SK-N-SH (cell line): ENCODE data around the gene CDC42SE2. TPM values are rescaled to one million over a fixed set of nuclear protein-coding genes. Genes with fewer than 3 reads are reported as not detected.

Experiments
- CTCF ChIA-PET: fragments of 300-600, 350-600 bp; formaldehyde crosslinking; extraction: SDS; loops from one replicate; lab custom pipeline; 2021; lab: Yijun Ruan, JAX
- POLR2A ChIA-PET: fragments of 350-600 bp; sonication (Branson Sonifier 250); formaldehyde crosslinking; extraction: SDS; loops from one replicate; lab custom pipeline; 2020; ENCODE audit warnings: antibody characterized with exemption, inconsistent platforms; lab: Yijun Ruan, JAX
- DNase-seq: peaks from one replicate; pipeline ENCODE4 v3.0.0; 2012
- H2AFZ ChIP-seq: fragments of 200-600 bp; sonication (generic); 2 replicates; pipeline ENCODE4 v1.8.1; 2016; ENCODE audit warnings: antibody characterized with exemption, mild to moderate bottlenecking, low read depth
- H3F3A ChIP-seq: fragments of 200-600 bp; sonication (generic); replicated peaks from 2 replicates; pipeline ENCODE3; 2016; ENCODE audit warnings: antibody characterized with exemption, mild to moderate bottlenecking; ENCODE audit not compliant: insufficient read depth
- H3K27ac ChIP-seq, 2 experiments: fragments of 200-500 bp in 1 of 2; fragments of 200-600 bp in 1 of 2; sonication (Bioruptor generic) in 1 of 2; sonication (generic), shearing (Covaris generic) in 1 of 2; 2 replicates each; pipeline versions ENCODE4 v1.5.1 to v1.6.1; 2014 to 2016; ENCODE audit warnings: low read depth in 2 of 2, inconsistent platforms in 1 of 2, low read length in 1 of 2, mild to moderate bottlenecking in 1 of 2, mixed read lengths in 1 of 2
- H3K27me3 ChIP-seq: fragments of 200-600 bp; sonication (generic), shearing (Covaris generic); 2 replicates; pipeline ENCODE4 v1.6.1; 2016; ENCODE audit warnings: mixed run types; ENCODE audit not compliant: insufficient read depth
- H3K36me3 ChIP-seq, 2 experiments: fragments of 200-500 bp in 1 of 2; fragments of 200-600 bp in 1 of 2; sonication (Bioruptor generic) in 1 of 2; sonication (generic) in 1 of 2; replicated peaks in 1 of 2; 2 replicates each; pipeline versions ENCODE3 to v1.5.1; 2014 to 2016; ENCODE audit warnings: low read length in 1 of 2, mild to moderate bottlenecking in 1 of 2; ENCODE audit not compliant: insufficient read depth in 2 of 2, control insufficient read depth in 1 of 2
- H3K4me1 ChIP-seq, 2 experiments: fragments of 200-500 bp in 1 of 2; fragments of 200-600 bp in 1 of 2; sonication (Bioruptor generic) in 1 of 2; sonication (generic), shearing (Covaris generic) in 1 of 2; 2 replicates each; pipeline versions ENCODE4 v1.5.1 to v1.6.1; 2014 to 2016; ENCODE audit warnings: low read depth in 1 of 2, low read length in 1 of 2, mixed run types in 1 of 2; ENCODE audit not compliant: insufficient read depth in 2 of 2, control insufficient read depth in 1 of 2
- H3K4me2 ChIP-seq: fragments of 200-600 bp; sonication (generic), shearing (Covaris generic); 2 replicates; pipeline ENCODE4 v1.6.1; 2017; ENCODE audit warnings: mixed run types
- H3K4me3 ChIP-seq, 2 experiments: fragments of 200-500 bp in 1 of 2; fragments of 200-600 bp in 1 of 2; sonication (Bioruptor generic) in 1 of 2; sonication (generic), shearing (Covaris generic) in 1 of 2; 2 replicates each; pipeline versions ENCODE4 v1.5.1 to v1.8.1; 2014 to 2016; ENCODE audit warnings: low read depth in 2 of 2, inconsistent platforms in 1 of 2, low read length in 1 of 2, mild to moderate bottlenecking in 1 of 2, mixed read lengths in 1 of 2, moderate library complexity in 1 of 2
- H3K79me2 ChIP-seq: fragments of 200-600 bp; sonication (generic); 2 replicates; pipeline ENCODE4 v1.8.1; 2017; ENCODE audit warnings: mild to moderate bottlenecking; ENCODE audit not compliant: insufficient read depth
- H3K9ac ChIP-seq: fragments of 200-600 bp; sonication (generic); 2 replicates; pipeline ENCODE4 v1.6.1; 2017; ENCODE audit warnings: mixed run types
- H3K9me2 ChIP-seq: fragments of 200-600 bp; sonication (generic); 2 replicates; pipeline ENCODE4 v1.6.1; 2017; ENCODE audit warnings: mixed run types
- H3K9me3 ChIP-seq: fragments of 200-600 bp; sonication (generic); 2 replicates; pipeline ENCODE4 v1.6.1; 2017; ENCODE audit warnings: mixed run types, mild to moderate bottlenecking, moderate library complexity
- H4K20me1 ChIP-seq: fragments of 200-600 bp; sonication (generic); 2 replicates; pipeline ENCODE4 v1.6.1; 2017; ENCODE audit warnings: mild to moderate bottlenecking, mixed run types; ENCODE audit not compliant: insufficient read depth
- CHD2 ChIP-seq: fragments of 150-350 bp; IDR thresholded peaks from 2 replicates; pipeline ENCODE4 v1.6.1; 2018; ENCODE audit warnings: low read length; ENCODE audit not compliant: partially characterized antibody
- FOXJ3 ChIP-seq: sonication (generic); formaldehyde crosslinking; IDR thresholded peaks from 2 replicates; pipeline ENCODE4 v1.5.1; 2020; ENCODE audit warnings: mild to moderate bottlenecking, missing genetic modification reagents
- FOXM1 ChIP-seq: IDR thresholded peaks from 2 replicates; pipeline ENCODE4 v1.4.0; 2012; ENCODE audit warnings: low read depth, mild to moderate bottlenecking
- IRF3 ChIP-seq: fragments of 150-350 bp; IDR thresholded peaks from 2 replicates; pipeline ENCODE4 v1.6.1; 2016; ENCODE audit warnings: mild to moderate bottlenecking, low read depth, low read length
- JUND ChIP-seq: IDR thresholded peaks from 2 replicates; pipeline ENCODE4 v1.4.0; 2012
- MAX ChIP-seq: IDR thresholded peaks from 2 replicates; pipeline ENCODE4 v1.4.0; 2012; ENCODE audit warnings: low read depth
- MEF2A ChIP-seq: IDR thresholded peaks from 2 replicates; pipeline ENCODE4 v1.4.0; 2012; ENCODE audit warnings: low read depth, borderline replicate concordance
- MXI1 ChIP-seq: IDR thresholded peaks from 2 replicates; pipeline ENCODE4 v1.6.1; 2012; ENCODE audit warnings: mild to moderate bottlenecking, low read depth, low read length, improper control_type of control experiment
- NFIC ChIP-seq: IDR thresholded peaks from 2 replicates; pipeline ENCODE4 v1.4.0; 2012; ENCODE audit warnings: borderline replicate concordance
- NRF1 ChIP-seq: IDR thresholded peaks from 2 replicates; pipeline ENCODE4 v1.6.1; 2012; ENCODE audit warnings: low read depth, mild to moderate bottlenecking, low read length
- PBX3 ChIP-seq: IDR thresholded peaks from 2 replicates; pipeline ENCODE4; 2012
- RCOR1 ChIP-seq: fragments of 150-350 bp; IDR thresholded peaks from 2 replicates; pipeline ENCODE4 v1.6.1; 2017; ENCODE audit warnings: antibody characterized with exemption, low read length
- RXRA ChIP-seq: IDR thresholded peaks from 2 replicates; pipeline ENCODE4 v1.4.0; 2012; ENCODE audit warnings: low read depth, mild to moderate bottlenecking, borderline replicate concordance
- SIN3A ChIP-seq: IDR thresholded peaks from 2 replicates; pipeline ENCODE4 v1.6.1; 2012; ENCODE audit warnings: low read depth, mild to moderate bottlenecking, low read length, moderate library complexity, borderline replicate concordance
- TAF1 ChIP-seq: IDR thresholded peaks from 2 replicates; pipeline ENCODE4 v1.6.1; 2012; ENCODE audit warnings: low read depth, mild to moderate bottlenecking, low read length, moderate library complexity, borderline replicate concordance
- TCF12 ChIP-seq: IDR thresholded peaks from 2 replicates; pipeline ENCODE4 v1.4.0; 2012
- TEAD4 ChIP-seq: IDR thresholded peaks from 2 replicates; pipeline ENCODE4 v1.4.0; 2012; ENCODE audit warnings: mild to moderate bottlenecking, borderline replicate concordance; ENCODE audit not compliant: insufficient read depth
- USF2 ChIP-seq: fragments of 150-350 bp; IDR thresholded peaks from 2 replicates; pipeline ENCODE4 v1.6.1; 2017; ENCODE audit warnings: antibody characterized with exemption, low read length, low read depth, borderline replicate concordance
- YY1 ChIP-seq: IDR thresholded peaks from 2 replicates; pipeline ENCODE4 v1.4.0; 2012; ENCODE audit warnings: low read depth, mild to moderate bottlenecking
- ZBTB33 ChIP-seq: IDR thresholded peaks from 2 replicates; pipeline ENCODE4 v1.4.0; 2012; ENCODE audit warnings: low read depth, borderline replicate concordance
- WGBS: methylation state at CpG from one replicate; pipeline ENCODE4 v1.1.6; 2017; ENCODE audit warnings: low lambda C conversion rate; 5-methylcytosine and 5-hydroxymethylcytosine counted together
- polyA plus RNA-seq, 3 experiments: library from polyadenylated mRNA; depleted of rRNA; stranded (reverse); fragments of >200 nt; gene quantifications; 2 replicates each; pipeline ENCODE4 v1.2.3, GENCODE V29; 2012

Gene CDC42SE2
- polyA plus RNA-seq, 1 of the 3 experiments (the other 2 are of a cell fraction) = 8.6 TPM

GRCh38 chr5:131276072-131276471 is 12.2 kb downstream of the CDC42SE2 start:
- Histone ChIP-seq H3K4me2 (no peak overlapping the region), H3K79me2 (peaks cover 93% of the 10 kb centered on the region), H3K27ac (no peak overlapping the region), H3K4me3 (no peak overlapping the region), H3F3A (peaks cover 28% of the 10 kb centered on the region), H2AFZ (no peak overlapping the region), H3K36me3 (no peaks in the 10 kb centered on the region), H3K27me3 (no peaks in the 10 kb centered on the region), H3K9ac (no peak overlapping the region), H3K9me2 (no peaks in the 10 kb centered on the region), H3K4me1 (peaks cover 0 to 16% of the 10 kb centered on the region in 2 experiments; a peak in 1 of 4 replicates), H3K9me3 (no peaks in the 10 kb centered on the region), H4K20me1 (peaks cover 29% of the 10 kb centered on the region)
- POLR2A ChIA-PET = no interaction called here
- DNase-seq = no peak
- 96% methylated on average over 6 of the region's 6 CpGs for WGBS
- TF ChIP-seq MXI1 = no peak
- no peak for TF ChIP-seq PBX3
- TF ChIP-seq RCOR1 = no peak
- TF ChIP-seq IRF3 = no peak
- no peak for TF ChIP-seq TEAD4
- TF ChIP-seq JUND = no peak
- no peak for TF ChIP-seq NRF1
- TF ChIP-seq FOXJ3 (CRISPR knock-in tag) = no peak
- TF ChIP-seq NFIC = no peak
- no peak for TF ChIP-seq USF2
- no peak for TF ChIP-seq ZBTB33
- no peak for TF ChIP-seq TCF12
- no peak for TF ChIP-seq MEF2A
- TF ChIP-seq MAX = no peak
- no peak for TF ChIP-seq YY1
- TF ChIP-seq FOXM1 = no peak
- TF ChIP-seq CHD2 = no peak
- no peak for TF ChIP-seq RXRA
- no peak for TF ChIP-seq SIN3A
- no peak for TF ChIP-seq TAF1
- CTCF ChIA-PET = interaction anchor here (2.1 kb wide), 1 partner anchor 106 kb away, joined by 6 read pairs; no protein-coding TSS in a partner anchor
